ENCODE data around the gene ENG.
"Not testable (repeated sequence)": the region's sequence is repeated elsewhere in the genome, so short reads cannot be mapped to it uniquely, and the experiment has no call there.

Gene ENG

GRCh38 chr9:127844821-127845359, 9.6 kb downstream of the ENG start:
- no peak for DNase-seq (ENCODE audit: low spot score)

- DNase-seq (ENCODE audit: low spot score): no peak
Measured at GRCh38 chr9:127841087-127841835, 13.2 kb downstream of the ENG start.

- DNase-seq (ENCODE audit: low spot score): peak; percentile 70
Measured at GRCh38 chr9:127838375-127839078, 15.9 kb downstream of the ENG start.

GRCh38 chr9:127837346-127837745, 17.1 kb downstream of the ENG start:
- no peak for DNase-seq (ENCODE audit: low spot score)

GRCh38 chr9:127836561-127836960, 17.9 kb downstream of the ENG start:
- DNase-seq (ENCODE audit: low spot score): not testable (repeated sequence)

- DNase-seq (ENCODE audit: low spot score): no peak
Measured at GRCh38 chr9:127835991-127836516, 18.4 kb downstream of the ENG start.

GRCh38 chr9:127833555-127833954, 20.9 kb downstream of the ENG start:
- DNase-seq (ENCODE audit: low spot score): no peak

- no peak for DNase-seq (ENCODE audit: low spot score)
Measured at GRCh38 chr9:127832248-127832647, 22.2 kb downstream of the ENG start.

- DNase-seq (ENCODE audit: low spot score): no peak
Measured at GRCh38 chr9:127829205-127829906, 25.1 kb downstream of the ENG start.

- DNase-seq (ENCODE audit: low spot score): no peak
Measured at GRCh38 chr9:127828262-127829031, 26.0 kb downstream of the ENG start.

GRCh38 chr9:127826253-127826913, 28.1 kb downstream of the ENG start:
- DNase-seq (ENCODE audit: low spot score): no peak

GRCh38 chr9:127825319-127826051, 29.0 kb downstream of the ENG start:
- no peak for DNase-seq (ENCODE audit: low spot score)

GRCh38 chr9:127822108-127822507, 32.4 kb downstream of the ENG start:
- DNase-seq (ENCODE audit: low spot score): no peak

- DNase-seq (ENCODE audit: low spot score): no peak
Measured at GRCh38 chr9:127818574-127818973, 35.9 kb downstream of the ENG start.

- no peak for DNase-seq (ENCODE audit: low spot score)
Measured at GRCh38 chr9:127817881-127818434, 36.5 kb downstream of the ENG start.

- DNase-seq (ENCODE audit: low spot score): no peak
Measured at GRCh38 chr9:127816728-127817127, 37.7 kb downstream of the ENG start.

GRCh38 chr9:127816362-127816725, 38.1 kb downstream of the ENG start:
- DNase-seq (ENCODE audit: low spot score): no peak

- DNase-seq (ENCODE audit: low spot score): no peak
Measured at GRCh38 chr9:127815512-127816361, 38.7 kb downstream of the ENG start.

All from RKO (cell line).